ENCODE results near the gene PLET1.

Gene PLET1

GRCh38 chr11:112280268-112281126 lies 19.8 kb upstream of the PLET1 start:
- Histone ChIP-seq H3K4me3 (ENCODE audit: low read length) (peak overlapping the region; percentile 68), H3K9me3 (replicated peaks; ENCODE audit: low read length) (no peaks in the 10 kb centered on the region), H3K4me1 (ENCODE audit: control insufficient read depth, insufficient read depth, low read length) (no peaks in the 10 kb centered on the region), H3K9ac (ENCODE audit: low read depth, low read length) (peak overlapping the region; percentile 66), H3K36me3 (ENCODE audit: insufficient read depth, low read length) (no peaks in the 10 kb centered on the region), H3K27me3 (ENCODE audit: control insufficient read depth, insufficient read depth, low read length) (peaks cover 13% of the 10 kb centered on the region), H3K4me2 (ENCODE audit: low read length) (peak overlapping the region; percentile 88)

GRCh38 chr11:112279901-112280267 lies 19.2 kb upstream of the PLET1 start:
- no peaks in the 10 kb centered on the region for H3K36me3 ChIP-seq (ENCODE audit: insufficient read depth, low read length)
- peak overlapping the region; percentile 66 for H3K9ac ChIP-seq (ENCODE audit: low read depth, low read length)
- no peaks in the 10 kb centered on the region for H3K4me1 ChIP-seq (ENCODE audit: control insufficient read depth, insufficient read depth, low read length)
- peak overlapping the region; percentile 68 for H3K4me3 ChIP-seq (ENCODE audit: low read length)
- H3K4me2 ChIP-seq (ENCODE audit: low read length), result peak overlapping the region; percentile 88
- peaks cover 13% of the 10 kb centered on the region for H3K27me3 ChIP-seq (ENCODE audit: control insufficient read depth, insufficient read depth, low read length)
- no peaks in the 10 kb centered on the region for H3K9me3 ChIP-seq (replicated peaks; ENCODE audit: low read length)

DNA sequence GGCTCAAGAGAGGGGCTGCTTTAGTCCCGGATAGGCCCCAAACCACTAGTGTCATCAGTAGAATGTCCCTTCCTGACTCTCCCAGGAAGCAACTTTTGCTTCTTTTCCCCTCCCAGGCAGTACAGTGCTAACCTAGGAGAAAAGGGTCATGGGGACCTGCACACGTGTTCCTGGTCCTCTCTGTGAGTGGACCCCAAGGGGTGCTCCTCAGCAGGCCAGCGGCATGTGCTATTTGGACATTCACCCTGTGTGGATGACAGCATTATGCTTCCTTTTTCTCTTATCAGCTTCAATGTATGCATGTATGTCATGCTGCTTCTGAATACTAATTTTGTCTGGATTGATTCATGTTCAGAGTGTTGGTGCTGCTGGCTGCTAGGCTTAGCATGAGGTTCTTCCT lies 18.1 kb upstream of the PLET1 start:
- Histone ChIP-seq H3K4me1 (ENCODE audit: control insufficient read depth, insufficient read depth, low read length) (no peaks in the 10 kb centered on the region), H3K4me3 (ENCODE audit: low read length) (no peak overlapping the region), H3K9me3 (replicated peaks; ENCODE audit: low read length) (no peaks in the 10 kb centered on the region), H3K36me3 (ENCODE audit: insufficient read depth, low read length) (no peaks in the 10 kb centered on the region), H3K4me2 (ENCODE audit: low read length) (no peak overlapping the region), H3K27me3 (ENCODE audit: control insufficient read depth, insufficient read depth, low read length) (peaks cover 16% of the 10 kb centered on the region), H3K9ac (ENCODE audit: low read depth, low read length) (no peak overlapping the region)

DNA sequence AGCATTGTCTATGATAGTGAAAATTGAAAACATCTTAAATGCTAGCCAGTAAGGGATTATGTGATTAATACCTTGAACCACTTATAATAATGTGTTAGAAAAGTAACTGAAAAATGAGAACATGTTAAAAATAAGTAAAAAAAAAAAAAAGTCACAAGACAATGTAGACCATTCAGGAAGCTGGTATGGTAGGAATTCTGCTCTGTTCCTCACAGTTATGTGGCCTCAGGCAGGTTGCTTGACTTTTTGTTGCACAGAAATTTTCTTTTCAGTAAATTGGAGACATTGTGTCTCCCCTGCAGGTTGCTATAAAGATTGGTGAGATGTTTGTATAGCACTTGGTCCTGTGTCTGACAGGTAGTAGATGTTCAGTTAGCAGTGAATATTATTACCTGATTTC lies 17.3 kb upstream of the PLET1 start:
- Histone ChIP-seq H3K4me1 (ENCODE audit: control insufficient read depth, insufficient read depth, low read length) (no peaks in the 10 kb centered on the region), H3K4me3 (ENCODE audit: low read length) (no peak overlapping the region), H3K4me2 (ENCODE audit: low read length) (no peak overlapping the region), H3K9ac (ENCODE audit: low read depth, low read length) (no peak overlapping the region), H3K27me3 (ENCODE audit: control insufficient read depth, insufficient read depth, low read length) (peaks cover 14% of the 10 kb centered on the region), H3K9me3 (replicated peaks; ENCODE audit: low read length) (no peaks in the 10 kb centered on the region), H3K36me3 (ENCODE audit: insufficient read depth, low read length) (no peaks in the 10 kb centered on the region)

DNA sequence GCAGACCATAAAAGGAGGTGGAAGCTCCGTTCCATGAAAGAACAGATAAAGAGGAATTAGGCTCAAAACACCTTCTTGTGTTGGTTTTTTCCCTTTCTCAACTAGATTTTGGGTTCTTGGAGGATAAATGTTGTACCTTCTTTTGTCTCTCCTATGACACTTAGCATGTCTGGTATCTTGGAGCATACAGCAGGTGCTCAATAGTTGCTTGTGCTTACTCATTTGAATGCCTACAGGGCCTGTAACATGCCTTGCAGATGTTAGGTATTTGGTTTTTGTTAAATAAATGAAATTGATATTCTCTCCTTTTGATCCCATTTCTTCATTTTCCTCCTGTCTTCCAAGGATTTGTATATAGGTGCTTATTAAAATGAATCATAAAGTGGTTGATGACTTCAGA lies 16.4 kb upstream of the PLET1 start:
- H3K36me3 ChIP-seq (ENCODE audit: insufficient read depth, low read length), result no peaks in the 10 kb centered on the region
- peaks cover 10% of the 10 kb centered on the region for H3K27me3 ChIP-seq (ENCODE audit: control insufficient read depth, insufficient read depth, low read length)
- H3K4me1 ChIP-seq (ENCODE audit: control insufficient read depth, insufficient read depth, low read length), result no peaks in the 10 kb centered on the region
- H3K4me2 ChIP-seq (ENCODE audit: low read length), result no peak overlapping the region
- no peak overlapping the region for H3K4me3 ChIP-seq (ENCODE audit: low read length)
- H3K9me3 ChIP-seq (replicated peaks; ENCODE audit: low read length), result no peaks in the 10 kb centered on the region
- no peak overlapping the region for H3K9ac ChIP-seq (ENCODE audit: low read depth, low read length)

- no peak overlapping the region for H3K4me2 ChIP-seq (ENCODE audit: low read length)
- peaks cover 10% of the 10 kb centered on the region for H3K27me3 ChIP-seq (ENCODE audit: control insufficient read depth, insufficient read depth, low read length)
- H3K9me3 ChIP-seq (replicated peaks; ENCODE audit: low read length), result no peaks in the 10 kb centered on the region
- H3K4me1 ChIP-seq (ENCODE audit: control insufficient read depth, insufficient read depth, low read length), result no peaks in the 10 kb centered on the region
- H3K9ac ChIP-seq (ENCODE audit: low read depth, low read length), result no peak overlapping the region
- no peak overlapping the region for H3K4me3 ChIP-seq (ENCODE audit: low read length)
- H3K36me3 ChIP-seq (ENCODE audit: insufficient read depth, low read length), result no peaks in the 10 kb centered on the region
Observed at GRCh38 chr11:112274007-112274783, 13.5 kb upstream of the PLET1 start.

DNA sequence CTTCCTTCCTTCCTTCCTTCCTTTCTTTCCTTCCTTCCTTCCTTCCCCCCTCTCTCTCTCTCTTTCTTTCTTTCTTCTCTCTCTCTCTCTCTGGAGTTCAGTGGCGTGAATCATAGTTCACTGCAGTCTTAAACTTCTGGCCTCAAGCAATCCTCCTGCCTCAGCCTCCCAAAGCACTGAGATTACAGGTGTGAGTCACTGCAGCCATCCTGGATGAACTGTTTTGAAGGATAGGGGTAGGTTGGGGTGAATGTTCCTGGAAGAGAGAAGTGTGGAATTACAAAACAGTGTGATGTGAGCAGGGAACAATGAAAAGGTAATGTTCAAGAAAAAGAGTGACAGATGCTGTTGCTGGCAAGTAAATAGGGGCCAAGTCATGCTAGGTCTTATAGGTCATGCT lies 12.4 kb upstream of the PLET1 start:
- peaks cover 10% of the 10 kb centered on the region for H3K27me3 ChIP-seq (ENCODE audit: control insufficient read depth, insufficient read depth, low read length)
- H3K9me3 ChIP-seq (replicated peaks; ENCODE audit: low read length), result no peaks in the 10 kb centered on the region
- no peak overlapping the region for H3K4me3 ChIP-seq (ENCODE audit: low read length)
- no peak overlapping the region for H3K4me2 ChIP-seq (ENCODE audit: low read length)
- H3K4me1 ChIP-seq (ENCODE audit: control insufficient read depth, insufficient read depth, low read length), result no peaks in the 10 kb centered on the region
- H3K36me3 ChIP-seq (ENCODE audit: insufficient read depth, low read length), result no peaks in the 10 kb centered on the region
- H3K9ac ChIP-seq (ENCODE audit: low read depth, low read length), result no peak overlapping the region

GRCh38 chr11:112271242-112271641 lies 10.6 kb upstream of the PLET1 start:
- H3K36me3 ChIP-seq (ENCODE audit: insufficient read depth, low read length), result no peaks in the 10 kb centered on the region
- no peaks in the 10 kb centered on the region for H3K4me1 ChIP-seq (ENCODE audit: control insufficient read depth, insufficient read depth, low read length)
- no peak overlapping the region for H3K4me3 ChIP-seq (ENCODE audit: low read length)
- no peaks in the 10 kb centered on the region for H3K9me3 ChIP-seq (replicated peaks; ENCODE audit: low read length)
- H3K4me2 ChIP-seq (ENCODE audit: low read length), result no peak overlapping the region
- peaks cover 6% of the 10 kb centered on the region for H3K27me3 ChIP-seq (ENCODE audit: control insufficient read depth, insufficient read depth, low read length)
- H3K9ac ChIP-seq (ENCODE audit: low read depth, low read length), result no peak overlapping the region

- Histone ChIP-seq H3K4me3 (ENCODE audit: low read length) (no peak overlapping the region), H3K27me3 (ENCODE audit: control insufficient read depth, insufficient read depth, low read length) (peaks cover 5% of the 10 kb centered on the region), H3K4me1 (ENCODE audit: control insufficient read depth, insufficient read depth, low read length) (no peaks in the 10 kb centered on the region), H3K9ac (ENCODE audit: low read depth, low read length) (no peak overlapping the region), H3K4me2 (ENCODE audit: low read length) (no peak overlapping the region), H3K36me3 (ENCODE audit: insufficient read depth, low read length) (no peaks in the 10 kb centered on the region), H3K9me3 (replicated peaks; ENCODE audit: low read length) (no peaks in the 10 kb centered on the region)
Observed at GRCh38 chr11:112270551-112271180, 10.0 kb upstream of the PLET1 start.

- Histone ChIP-seq H3K9ac (ENCODE audit: low read depth, low read length) (no peak overlapping the region), H3K4me2 (ENCODE audit: low read length) (no peak overlapping the region), H3K4me3 (ENCODE audit: low read length) (no peak overlapping the region), H3K9me3 (replicated peaks; ENCODE audit: low read length) (no peaks in the 10 kb centered on the region), H3K4me1 (ENCODE audit: control insufficient read depth, insufficient read depth, low read length) (no peaks in the 10 kb centered on the region), H3K27me3 (ENCODE audit: control insufficient read depth, insufficient read depth, low read length) (peaks cover 4% of the 10 kb centered on the region), H3K36me3 (ENCODE audit: insufficient read depth, low read length) (no peaks in the 10 kb centered on the region)
Observed at GRCh38 chr11:112269139-112269538, 8.5 kb upstream of the PLET1 start.

- Histone ChIP-seq H3K4me2 (ENCODE audit: low read length) (no peak overlapping the region), H3K4me1 (ENCODE audit: control insufficient read depth, insufficient read depth, low read length) (no peaks in the 10 kb centered on the region), H3K4me3 (ENCODE audit: low read length) (no peak overlapping the region), H3K36me3 (ENCODE audit: insufficient read depth, low read length) (no peaks in the 10 kb centered on the region), H3K9ac (ENCODE audit: low read depth, low read length) (no peak overlapping the region), H3K27me3 (ENCODE audit: control insufficient read depth, insufficient read depth, low read length) (peaks cover 2% of the 10 kb centered on the region), H3K9me3 (replicated peaks; ENCODE audit: low read length) (no peaks in the 10 kb centered on the region)
Observed at GRCh38 chr11:112268406-112268805, 7.7 kb upstream of the PLET1 start.
